Measurements from ENCODE around the gene SLIT3. TPM values are rescaled to one million over a fixed set of nuclear protein-coding genes. Genes with fewer than 3 reads are reported as not detected.

SLIT3 gene
- total RNA-seq, 2 experiments from 2014 or later, result not detected

DNA sequence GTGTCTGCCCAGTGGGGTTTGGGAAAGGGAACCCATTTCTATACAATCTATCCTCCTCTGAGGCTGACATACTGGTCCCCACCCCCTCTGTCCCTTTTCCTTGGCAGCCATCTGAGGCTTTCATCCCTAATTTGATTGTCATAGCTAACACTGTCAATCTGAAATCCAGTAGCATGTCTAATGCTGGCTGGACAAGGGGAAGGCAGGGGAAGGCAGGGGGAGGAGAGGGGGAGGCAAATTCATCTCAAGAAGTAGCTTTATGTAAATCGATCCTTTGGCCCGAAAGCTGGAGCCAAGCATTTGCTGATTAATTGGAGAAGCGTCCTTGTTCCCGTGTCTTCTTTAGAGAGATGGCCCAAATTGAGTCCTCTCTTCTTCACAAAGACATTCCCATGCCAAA is 407.7 kb downstream of the SLIT3 start:
- Mint-ChIP-seq H3K27me3 (no peaks in the 10 kb centered on the region), H3K36me3 (ENCODE audit: low read depth) (no peaks in the 10 kb centered on the region), H3K4me3 (no peak overlapping the region), H3K4me1 (no peaks in the 10 kb centered on the region), H3K27ac (no peak overlapping the region), H3K9me3 (no peaks in the 10 kb centered on the region)
- CTCF ChIA-PET, result no interaction called here
- no peak for DNase-seq
- POLR2A ChIA-PET, result no interaction called here

DNA sequence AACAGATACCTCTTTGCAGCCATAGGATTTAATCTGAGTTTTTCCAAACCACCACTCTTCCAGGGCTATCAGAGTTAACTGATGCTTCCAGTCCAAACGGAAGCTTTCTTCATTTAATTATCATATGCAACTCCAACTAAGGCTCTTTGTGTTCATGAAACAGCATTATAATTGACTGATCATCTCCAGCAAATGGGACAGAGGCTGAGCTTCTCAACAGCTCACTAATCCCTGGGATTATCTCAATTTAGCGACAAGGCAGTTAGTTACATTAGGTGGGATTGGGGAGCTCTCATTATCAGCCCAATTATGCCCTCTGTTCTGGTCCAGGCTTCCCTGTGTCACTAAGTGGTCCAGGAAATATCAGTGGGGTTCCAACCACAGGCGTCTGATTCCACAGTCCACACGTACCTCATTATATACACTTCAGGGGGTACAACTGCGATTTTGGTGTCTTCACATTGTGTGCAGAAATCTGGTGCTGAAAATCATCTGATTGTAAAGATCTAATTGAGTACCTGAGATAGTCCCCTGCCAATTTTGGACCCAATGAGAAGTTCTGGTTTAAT is 408.2 kb downstream of the SLIT3 start:
- ChIA-PET CTCF (no interaction called here), POLR2A (no interaction called here)
- no peak for DNase-seq
- Mint-ChIP-seq H3K4me3 (no peak overlapping the region), H3K27ac (no peak overlapping the region), H3K27me3 (no peaks in the 10 kb centered on the region), H3K36me3 (ENCODE audit: low read depth) (no peaks in the 10 kb centered on the region), H3K4me1 (no peaks in the 10 kb centered on the region), H3K9me3 (no peaks in the 10 kb centered on the region)

DNA sequence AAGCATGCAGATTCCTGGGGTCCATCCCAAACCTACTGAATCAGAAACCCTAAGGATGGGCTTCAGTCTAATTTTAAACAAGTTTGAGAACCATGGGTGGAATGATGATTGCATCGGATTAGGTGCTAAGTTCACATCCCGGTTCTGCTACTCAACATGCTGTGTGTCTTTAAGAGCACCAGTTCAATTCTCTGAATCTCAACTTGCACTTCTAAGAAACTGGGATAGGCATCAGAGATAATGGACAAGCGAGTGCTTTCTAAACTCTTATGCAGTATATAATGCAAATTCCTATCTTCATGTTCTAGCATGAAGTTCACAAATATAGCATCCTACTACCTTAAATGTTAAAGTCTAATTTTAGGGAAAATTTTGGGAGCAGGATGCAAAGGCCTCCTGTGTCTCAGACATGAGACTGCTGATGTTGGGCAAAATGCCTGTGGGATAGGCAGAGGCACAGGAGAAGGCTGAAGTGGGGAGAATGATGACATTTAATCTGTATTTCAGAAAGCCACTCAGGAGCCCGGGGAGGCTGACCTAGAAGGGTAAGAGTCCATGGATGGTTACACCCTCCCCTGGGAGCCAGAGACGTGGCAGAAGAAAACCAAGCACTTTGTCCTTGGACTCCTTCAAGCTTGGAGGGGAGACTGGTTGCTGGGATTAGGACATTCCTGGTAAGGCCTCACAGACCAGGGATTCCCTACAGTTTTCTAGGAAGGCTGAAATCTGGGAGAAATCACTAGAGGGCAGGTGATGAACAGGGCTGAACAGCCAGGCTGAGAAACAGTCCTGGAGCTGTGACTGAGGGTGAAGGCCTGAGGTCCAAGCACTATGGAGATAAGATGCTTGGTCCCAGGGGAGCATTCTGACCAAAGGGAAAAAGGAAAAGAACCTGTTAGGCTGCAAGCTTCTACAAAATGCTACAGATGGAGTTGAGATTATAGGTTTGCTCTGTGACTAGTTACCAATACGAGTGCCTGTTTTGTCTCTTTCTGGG is 409.8 kb downstream of the SLIT3 start:
- Mint-ChIP-seq H3K9me3 (no peaks in the 10 kb centered on the region), H3K27me3 (no peaks in the 10 kb centered on the region), H3K27ac (no peak overlapping the region), H3K36me3 (ENCODE audit: low read depth) (no peaks in the 10 kb centered on the region), H3K4me1 (no peaks in the 10 kb centered on the region), H3K4me3 (no peak overlapping the region)
- POLR2A ChIA-PET, result no interaction called here
- DNase-seq, result no peak
- CTCF ChIA-PET, result interaction anchor here (0.5 kb wide), 1 partner anchor 187 kb away, joined by 3 read pairs; no protein-coding TSS in a partner anchor

DNA sequence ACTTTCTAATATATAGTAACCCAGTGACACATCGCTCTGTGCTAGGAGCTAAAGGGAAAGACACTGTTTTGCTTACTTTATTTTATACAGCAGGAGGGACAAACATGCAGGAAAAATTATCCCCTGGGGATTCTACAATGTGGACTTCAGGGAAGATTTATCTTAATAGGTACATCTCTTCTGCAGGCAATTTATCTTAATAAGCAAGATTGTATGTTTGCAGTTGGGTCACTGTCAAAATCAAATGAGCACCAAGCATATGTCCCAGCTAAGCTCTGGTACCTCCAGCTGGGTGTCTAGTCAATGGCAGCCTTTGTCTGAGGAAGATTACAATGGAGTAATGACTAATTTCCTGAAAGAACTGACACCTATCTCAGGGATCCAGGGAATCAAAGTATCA is 411.9 kb downstream of the SLIT3 start:
- DNase-seq, result no peak
- no peaks in the 10 kb centered on the region for H3K36me3 Mint-ChIP-seq (ENCODE audit: low read depth)
- no peaks in the 10 kb centered on the region for H3K4me1 Mint-ChIP-seq
- ChIA-PET POLR2A (no interaction called here), CTCF (no interaction called here)
- H3K9me3 Mint-ChIP-seq, result no peaks in the 10 kb centered on the region
- H3K27me3 Mint-ChIP-seq, result no peaks in the 10 kb centered on the region
- no peak overlapping the region for H3K27ac Mint-ChIP-seq
- no peak overlapping the region for H3K4me3 Mint-ChIP-seq

DNA sequence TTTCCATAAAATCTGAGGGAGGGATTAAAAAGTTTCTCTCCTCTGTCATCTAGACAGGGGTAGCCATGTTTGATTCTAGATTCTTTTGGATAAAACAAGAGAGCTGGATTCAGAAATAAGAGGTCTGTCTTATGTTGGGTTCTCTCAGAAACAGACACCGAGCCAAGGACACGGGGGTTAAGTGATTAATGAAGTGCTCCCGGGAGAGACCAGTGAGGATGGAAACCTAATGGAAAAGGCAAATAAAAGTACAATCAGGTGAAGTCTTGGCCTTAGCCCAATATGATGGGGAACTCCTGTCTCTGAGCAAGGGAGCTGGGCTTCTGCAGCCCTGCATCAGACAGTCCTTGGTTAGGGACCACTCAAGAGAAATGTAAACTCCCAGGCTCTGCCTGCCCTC is 413.0 kb downstream of the SLIT3 start:
- no peaks in the 10 kb centered on the region for H3K4me1 Mint-ChIP-seq
- POLR2A ChIA-PET, result no interaction called here
- H3K27ac Mint-ChIP-seq, result no peak overlapping the region
- no peak for DNase-seq
- CTCF ChIA-PET, result no interaction called here
- no peaks in the 10 kb centered on the region for H3K36me3 Mint-ChIP-seq (ENCODE audit: low read depth)
- no peaks in the 10 kb centered on the region for H3K27me3 Mint-ChIP-seq
- no peak overlapping the region for H3K4me3 Mint-ChIP-seq
- no peaks in the 10 kb centered on the region for H3K9me3 Mint-ChIP-seq

DNA sequence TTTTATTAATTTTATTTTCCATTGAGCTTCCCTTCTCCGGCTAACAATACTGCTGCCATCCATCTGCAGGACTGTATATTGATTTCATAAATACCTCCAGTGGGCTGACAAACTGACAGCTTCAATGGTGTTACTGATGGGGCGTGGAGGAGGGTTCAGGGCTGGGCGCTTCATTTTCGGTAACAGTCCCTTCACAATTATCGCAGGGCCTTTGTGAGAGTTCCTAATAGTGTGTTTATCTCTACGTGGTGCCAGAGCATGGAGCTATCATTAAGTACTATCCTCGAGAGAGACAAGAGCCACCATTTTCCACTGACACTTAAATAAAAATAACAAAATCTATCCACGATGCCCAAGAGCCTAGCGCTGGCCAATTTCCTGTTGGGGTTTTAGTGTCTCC is 414.8 kb downstream of the SLIT3 start:
- no peaks in the 10 kb centered on the region for H3K36me3 Mint-ChIP-seq (ENCODE audit: low read depth)
- H3K4me1 Mint-ChIP-seq, result no peaks in the 10 kb centered on the region
- no peak overlapping the region for H3K27ac Mint-ChIP-seq
- ChIA-PET CTCF (no interaction called here), POLR2A (no interaction called here)
- no peak for DNase-seq
- no peak overlapping the region for H3K4me3 Mint-ChIP-seq
- H3K9me3 Mint-ChIP-seq, result no peaks in the 10 kb centered on the region
- H3K27me3 Mint-ChIP-seq, result no peaks in the 10 kb centered on the region

DNA sequence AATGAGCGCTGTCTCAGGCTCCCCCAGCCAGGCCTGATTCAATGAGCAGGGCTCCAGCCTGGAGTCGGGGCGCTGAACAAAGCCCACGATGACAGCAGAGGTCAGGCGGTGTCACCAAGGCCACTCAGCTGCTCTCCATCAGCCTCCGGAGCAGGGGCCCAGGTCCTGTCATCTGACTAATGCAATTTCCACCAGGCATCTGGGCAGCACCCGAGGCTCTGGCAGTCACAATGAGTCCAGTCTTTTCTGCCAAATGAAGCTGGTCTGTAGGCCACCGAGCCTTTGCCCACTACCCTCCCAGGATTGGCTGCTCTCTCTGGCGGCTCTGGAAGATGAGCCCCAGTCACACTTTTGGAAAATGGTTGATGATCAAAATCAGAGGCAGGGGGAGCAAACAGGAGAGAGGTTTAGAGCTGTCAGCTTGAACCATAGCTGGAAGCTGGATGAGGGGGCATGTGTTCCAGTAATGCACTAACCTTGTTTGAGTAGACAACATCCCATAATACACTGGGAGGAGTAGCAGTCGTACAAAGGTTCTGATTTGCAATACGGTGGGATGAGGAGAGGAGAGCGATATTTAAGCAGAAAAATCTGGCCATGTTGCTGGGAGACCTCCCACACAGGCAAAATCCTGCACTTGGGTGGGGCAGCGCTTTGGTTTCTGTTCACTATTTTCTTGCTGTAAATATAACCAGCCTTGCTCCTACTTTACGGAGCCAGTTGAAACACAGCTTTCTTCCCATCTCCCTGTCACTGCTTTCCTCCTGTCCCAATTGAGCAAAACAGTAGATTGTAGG is 415.4 kb downstream of the SLIT3 start:
- H3K9me3 Mint-ChIP-seq, result no peaks in the 10 kb centered on the region
- ChIA-PET POLR2A (no interaction called here), CTCF (no interaction called here)
- no peak overlapping the region for H3K4me3 Mint-ChIP-seq
- no peaks in the 10 kb centered on the region for H3K27me3 Mint-ChIP-seq
- no peak for DNase-seq
- H3K4me1 Mint-ChIP-seq, result no peaks in the 10 kb centered on the region
- H3K27ac Mint-ChIP-seq, result no peak overlapping the region
- no peaks in the 10 kb centered on the region for H3K36me3 Mint-ChIP-seq (ENCODE audit: low read depth)

DNA sequence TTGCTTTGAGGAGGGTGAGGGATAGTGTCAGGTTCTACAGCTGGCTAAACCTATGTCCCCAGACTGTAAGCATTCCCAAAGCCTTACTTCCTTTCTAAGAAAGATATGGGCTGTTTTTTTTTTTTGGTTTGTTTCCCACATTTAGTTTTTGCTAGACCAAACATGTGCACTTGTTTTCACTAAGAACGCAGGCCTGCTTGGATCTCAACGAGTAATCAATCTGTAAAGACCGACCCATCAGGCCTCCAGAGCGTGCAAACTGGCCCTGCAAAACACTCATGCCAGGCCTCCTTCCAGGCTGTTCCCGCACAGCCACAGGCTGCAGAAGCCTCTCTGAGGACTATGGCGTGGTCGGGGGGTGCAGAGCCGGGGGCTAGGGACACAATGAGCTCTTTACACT is 416.9 kb downstream of the SLIT3 start:
- H3K4me3 Mint-ChIP-seq, result no peak overlapping the region
- ChIA-PET POLR2A (no interaction called here), CTCF (no interaction called here)
- DNase-seq, result no peak
- no peaks in the 10 kb centered on the region for H3K4me1 Mint-ChIP-seq
- H3K9me3 Mint-ChIP-seq, result no peaks in the 10 kb centered on the region
- no peaks in the 10 kb centered on the region for H3K27me3 Mint-ChIP-seq
- H3K27ac Mint-ChIP-seq, result no peak overlapping the region
- H3K36me3 Mint-ChIP-seq (ENCODE audit: low read depth), result no peaks in the 10 kb centered on the region

DNA sequence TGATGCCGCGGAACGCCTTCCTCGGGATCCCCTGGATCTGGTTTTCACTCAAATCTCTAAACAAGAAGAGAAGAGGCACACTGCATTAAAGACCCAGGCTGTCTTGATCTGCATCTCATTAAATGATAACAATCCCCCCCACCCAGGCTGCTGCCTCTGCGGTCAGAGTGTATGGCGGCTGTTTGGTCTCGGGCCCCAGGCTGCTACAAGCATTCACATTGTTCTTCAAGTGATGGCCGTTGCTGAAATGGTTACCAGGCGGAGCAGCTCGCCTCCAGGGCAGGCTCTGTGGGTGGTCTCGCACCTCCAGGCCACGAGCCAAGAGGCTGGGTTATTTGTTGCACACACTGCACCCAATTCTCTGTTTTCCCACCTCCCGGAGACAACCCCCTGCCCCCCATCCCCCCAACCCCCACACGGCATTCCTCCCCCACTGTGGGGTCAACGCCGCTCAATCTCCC is 417.6 kb downstream of the SLIT3 start:
- Mint-ChIP-seq H3K36me3 (ENCODE audit: low read depth) (no peaks in the 10 kb centered on the region), H3K27me3 (no peaks in the 10 kb centered on the region), H3K27ac (no peak overlapping the region), H3K4me1 (no peaks in the 10 kb centered on the region), H3K4me3 (no peak overlapping the region), H3K9me3 (no peaks in the 10 kb centered on the region)
- no peak for DNase-seq
- POLR2A ChIA-PET, result no interaction called here
- CTCF ChIA-PET, result no interaction called here

DNA sequence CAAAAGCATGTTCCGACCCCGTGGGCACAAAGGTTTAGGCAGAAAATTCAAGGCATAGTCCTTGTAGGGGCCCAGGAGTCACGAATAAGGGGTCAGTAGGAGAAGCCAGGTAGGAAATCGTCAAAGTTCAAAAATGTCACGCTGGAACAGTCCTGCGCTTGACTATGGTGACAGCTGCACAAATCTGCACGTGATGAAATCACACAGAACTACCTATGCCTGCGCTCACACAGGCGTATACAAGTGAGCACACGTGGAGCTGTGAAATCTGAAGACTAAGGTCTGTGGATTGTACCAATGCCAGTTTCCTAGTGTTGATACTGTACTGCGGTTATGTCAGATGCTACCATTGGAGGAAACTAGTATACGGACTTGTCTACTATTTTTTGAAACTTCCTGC is 418.7 kb downstream of the SLIT3 start:
- ChIA-PET CTCF (no interaction called here), POLR2A (no interaction called here)
- H3K27me3 Mint-ChIP-seq, result no peaks in the 10 kb centered on the region
- H3K9me3 Mint-ChIP-seq, result no peaks in the 10 kb centered on the region
- H3K4me1 Mint-ChIP-seq, result no peaks in the 10 kb centered on the region
- no peak overlapping the region for H3K27ac Mint-ChIP-seq
- no peaks in the 10 kb centered on the region for H3K36me3 Mint-ChIP-seq (ENCODE audit: low read depth)
- no peak overlapping the region for H3K4me3 Mint-ChIP-seq
- no peak for DNase-seq

DNA sequence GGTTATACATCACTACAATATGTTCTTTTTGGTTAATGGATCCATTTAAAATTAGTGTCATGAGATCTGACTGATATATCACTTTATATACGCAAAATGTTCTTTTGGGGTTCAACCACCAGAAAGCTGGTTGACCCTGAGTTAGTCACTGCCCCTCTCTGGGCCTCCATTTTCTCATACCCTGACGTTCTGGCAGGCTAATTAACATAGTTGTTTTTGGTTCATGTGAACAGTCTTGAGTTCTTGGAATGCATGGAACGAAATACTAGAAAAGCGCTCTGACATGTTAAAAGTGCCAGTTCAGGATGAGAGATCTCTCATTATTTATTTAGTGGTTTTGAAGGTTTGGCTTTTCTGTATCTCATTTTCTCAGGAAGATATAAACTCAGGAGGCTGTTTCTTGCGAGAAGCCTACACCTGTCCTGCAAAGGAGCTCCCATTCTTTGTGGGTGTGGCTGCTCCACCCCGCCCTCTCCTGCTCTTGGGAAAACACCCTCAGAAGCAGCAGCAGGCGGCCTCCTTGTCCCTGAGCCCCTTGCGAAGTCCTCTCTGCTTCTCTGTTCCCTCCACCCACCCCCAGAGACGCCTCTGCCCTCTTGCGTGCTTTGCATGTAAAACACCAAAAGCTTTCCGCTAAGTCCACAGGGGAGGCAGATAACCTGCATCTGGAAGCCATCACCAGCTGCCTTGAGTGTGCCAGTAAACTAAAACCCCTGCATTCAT is 419.4 kb downstream of the SLIT3 start:
- H3K36me3 Mint-ChIP-seq (ENCODE audit: low read depth), result no peaks in the 10 kb centered on the region
- H3K27me3 Mint-ChIP-seq, result peaks cover 3% of the 10 kb centered on the region
- POLR2A ChIA-PET, result no interaction called here
- DNase-seq, result no peak
- no peak overlapping the region for H3K27ac Mint-ChIP-seq
- no peaks in the 10 kb centered on the region for H3K4me1 Mint-ChIP-seq
- H3K4me3 Mint-ChIP-seq, result no peak overlapping the region
- CTCF ChIA-PET, result no interaction called here
- H3K9me3 Mint-ChIP-seq, result no peaks in the 10 kb centered on the region

DNA sequence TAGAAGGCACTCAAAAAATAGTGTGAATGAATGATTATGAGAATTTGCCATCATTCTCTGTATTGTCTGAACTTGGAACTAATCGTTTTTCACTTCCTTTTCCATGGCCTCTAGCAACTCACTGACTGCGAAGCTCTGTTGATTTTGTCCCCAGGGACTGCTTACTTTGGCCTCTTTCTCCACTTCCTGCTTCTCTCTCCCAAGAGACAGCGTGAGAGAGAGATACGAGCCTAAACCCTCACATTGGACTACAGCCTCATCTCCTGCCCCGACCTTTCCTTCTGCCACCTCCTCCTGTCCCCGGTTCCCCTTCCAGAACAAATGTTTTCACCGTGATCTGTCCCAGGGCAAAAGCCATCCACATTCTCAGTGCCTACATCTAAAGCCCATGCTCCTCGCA is 421.0 kb downstream of the SLIT3 start:
- H3K4me3 Mint-ChIP-seq, result no peak overlapping the region
- no peaks in the 10 kb centered on the region for H3K4me1 Mint-ChIP-seq
- H3K27ac Mint-ChIP-seq, result no peak overlapping the region
- no peak for DNase-seq
- H3K9me3 Mint-ChIP-seq, result no peaks in the 10 kb centered on the region
- ChIA-PET POLR2A (no interaction called here), CTCF (no interaction called here)
- H3K27me3 Mint-ChIP-seq, result peaks cover 9% of the 10 kb centered on the region
- no peaks in the 10 kb centered on the region for H3K36me3 Mint-ChIP-seq (ENCODE audit: low read depth)

DNA sequence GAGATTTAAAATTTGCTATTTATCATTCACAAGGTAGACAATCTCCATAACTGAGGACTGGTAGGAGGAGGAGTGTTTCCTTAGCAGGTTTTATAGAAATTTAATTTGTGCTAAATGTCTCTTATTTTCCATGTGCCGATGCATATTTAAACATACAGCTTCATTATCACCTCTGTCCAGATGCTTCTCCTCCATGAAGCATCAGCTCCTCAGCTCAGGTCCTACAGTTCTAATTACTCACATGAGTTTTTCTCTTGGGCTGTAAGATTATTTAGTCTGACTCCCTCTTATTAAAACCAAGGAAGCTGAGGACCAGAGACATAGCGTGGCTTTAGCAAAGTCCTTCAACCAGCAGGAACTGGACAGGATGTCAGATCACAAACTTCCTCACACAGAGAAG is 421.6 kb downstream of the SLIT3 start:
- DNase-seq, result no peak
- H3K4me1 Mint-ChIP-seq, result no peaks in the 10 kb centered on the region
- POLR2A ChIA-PET, result no interaction called here
- CTCF ChIA-PET, result no interaction called here
- H3K4me3 Mint-ChIP-seq, result no peak overlapping the region
- no peaks in the 10 kb centered on the region for H3K9me3 Mint-ChIP-seq
- H3K27me3 Mint-ChIP-seq, result peaks cover 13% of the 10 kb centered on the region
- no peaks in the 10 kb centered on the region for H3K36me3 Mint-ChIP-seq (ENCODE audit: low read depth)
- H3K27ac Mint-ChIP-seq, result no peak overlapping the region
